SIG-M5 treated with dmso at 0.1 percent for 504 hours (cell line): ENCODE measurements around the gene UQCRHL.

Experiments
- DNase-seq: peaks from one replicate; lab custom pipeline; 2025; ENCODE audit not compliant: unreplicated experiment; lab: John Stamatoyannopoulos, UW

Gene UQCRHL

DNA sequence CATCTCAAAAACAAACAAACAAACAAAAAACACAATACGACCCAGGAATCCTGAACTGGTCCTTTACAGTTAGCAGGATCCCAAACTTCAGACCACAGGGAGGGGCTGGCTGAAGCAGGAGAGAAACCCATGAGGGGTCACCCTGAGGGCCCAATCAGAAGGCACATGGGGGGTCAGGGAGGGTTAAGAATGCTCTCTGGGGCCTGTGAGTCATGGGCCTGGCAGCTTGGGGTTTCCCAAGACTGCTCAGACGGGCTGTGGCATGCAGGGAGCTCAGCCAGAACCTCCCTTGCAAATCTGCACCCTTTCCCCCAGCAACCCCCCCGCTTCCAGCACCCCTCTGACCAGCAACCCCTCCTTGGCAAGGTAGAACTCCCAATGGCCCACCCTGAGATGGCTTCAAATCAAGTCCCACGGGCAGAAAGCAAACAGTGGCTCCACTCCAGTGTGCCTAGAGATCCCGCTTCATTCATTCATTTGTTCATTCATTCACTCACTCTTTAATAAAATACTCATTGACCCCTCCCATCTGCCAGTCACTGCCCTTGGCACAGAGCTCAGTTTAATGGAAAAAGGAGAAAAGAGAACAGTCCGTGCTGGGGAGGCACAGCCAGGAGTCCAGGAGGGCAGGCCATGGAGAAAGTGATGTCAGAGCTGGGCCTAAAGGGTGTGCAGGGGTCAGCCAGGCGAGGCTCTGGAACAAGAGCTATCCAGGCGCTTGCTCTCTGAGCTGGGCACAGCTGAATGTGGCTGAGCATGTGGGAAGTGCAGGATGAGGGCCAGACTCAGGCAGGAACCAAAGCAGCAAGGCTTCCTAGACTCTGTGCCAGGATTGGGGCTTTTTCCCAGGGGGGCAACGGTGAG, 8.2 kb downstream of the UQCRHL start:
- no peak for DNase-seq

DNA sequence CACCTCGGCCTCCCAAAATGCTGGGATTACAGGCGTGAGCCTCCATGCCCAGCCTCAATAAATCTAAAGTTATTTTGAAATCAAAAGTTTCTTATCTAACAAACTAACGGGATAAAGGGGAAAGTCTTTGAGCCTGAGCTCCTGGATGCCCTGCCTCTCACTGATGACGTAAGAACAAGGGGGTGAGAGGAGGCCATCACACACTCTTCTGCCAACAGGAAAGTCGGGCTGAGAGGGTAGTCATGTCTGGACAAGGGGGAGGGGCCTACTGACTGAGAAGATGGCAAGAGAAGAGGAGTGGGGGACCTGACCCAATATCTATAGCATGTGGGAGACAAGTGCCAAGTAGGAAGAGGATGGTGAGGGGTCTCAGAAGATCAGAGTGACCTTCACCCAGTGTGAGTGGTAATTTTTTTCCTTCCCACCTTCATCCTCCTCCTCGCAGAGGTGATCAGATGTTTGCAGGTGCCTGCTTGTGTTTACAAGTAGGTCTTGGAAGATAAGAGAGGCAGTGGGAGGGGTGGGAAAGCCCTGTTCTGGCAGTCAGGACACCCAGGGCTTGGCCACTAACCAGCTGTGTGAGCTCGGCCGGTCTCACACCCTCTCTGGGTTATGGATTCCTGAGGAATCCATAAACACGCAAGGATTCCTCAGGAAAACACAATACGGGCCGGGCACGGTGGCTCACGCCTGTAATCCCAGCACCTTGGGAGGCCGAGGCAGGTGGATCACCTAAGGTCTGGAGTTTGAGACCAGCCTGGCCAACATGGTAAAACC, 9.6 kb downstream of the UQCRHL start:
- no peak for DNase-seq

DNA sequence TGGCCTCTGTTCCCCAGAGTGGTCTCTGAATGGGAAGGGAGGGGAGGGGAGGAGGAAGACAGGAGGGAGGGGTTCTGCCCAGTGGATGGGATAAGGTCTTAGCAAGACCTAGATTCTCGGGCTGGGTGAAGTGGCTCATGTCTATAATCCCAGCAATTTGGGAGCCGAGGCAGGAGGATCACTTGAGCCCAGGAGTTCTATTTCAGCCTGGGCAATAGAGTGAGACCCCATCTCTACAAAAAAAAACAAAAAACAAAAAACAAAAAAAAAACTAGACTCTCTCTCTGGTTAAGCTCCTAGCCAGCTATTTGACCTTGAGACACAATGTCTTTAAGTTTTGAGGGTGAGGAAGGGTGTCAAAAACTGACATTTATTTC, 11.4 kb downstream of the UQCRHL start:
- no peak for DNase-seq

DNA sequence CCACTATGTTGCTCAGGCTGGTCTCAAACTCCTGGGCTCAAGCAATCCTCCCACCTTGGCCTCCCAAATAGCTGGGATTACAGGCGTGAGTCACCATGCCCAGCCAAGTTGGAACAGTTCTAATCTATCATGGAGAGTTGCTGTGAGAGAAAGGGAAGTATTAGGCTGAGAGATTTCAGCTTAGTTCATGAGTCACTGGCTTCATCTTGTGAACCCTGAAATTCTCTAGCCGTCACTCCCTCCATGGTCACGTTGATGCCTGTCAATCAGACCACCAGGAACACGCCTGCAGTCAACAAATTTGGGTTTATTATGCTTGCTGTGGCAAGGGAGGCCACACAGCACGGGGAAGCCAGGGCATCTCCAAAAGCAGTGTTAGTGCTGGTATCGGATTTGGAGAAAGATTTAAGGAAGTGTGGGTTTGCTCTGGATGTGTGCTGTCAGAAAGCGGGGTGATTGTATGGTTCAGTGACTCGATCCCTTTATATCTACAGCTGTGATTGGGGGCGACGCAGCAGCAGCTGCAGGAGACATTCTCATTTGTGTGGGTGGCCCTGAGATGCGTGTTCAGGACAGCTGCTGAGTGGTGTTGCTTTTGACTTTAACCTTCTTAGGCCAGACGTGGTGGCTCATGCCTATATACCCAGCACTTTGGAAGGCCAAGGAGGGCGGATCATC, 18.7 kb downstream of the UQCRHL start:
- peak; percentile 63 for DNase-seq

DNA sequence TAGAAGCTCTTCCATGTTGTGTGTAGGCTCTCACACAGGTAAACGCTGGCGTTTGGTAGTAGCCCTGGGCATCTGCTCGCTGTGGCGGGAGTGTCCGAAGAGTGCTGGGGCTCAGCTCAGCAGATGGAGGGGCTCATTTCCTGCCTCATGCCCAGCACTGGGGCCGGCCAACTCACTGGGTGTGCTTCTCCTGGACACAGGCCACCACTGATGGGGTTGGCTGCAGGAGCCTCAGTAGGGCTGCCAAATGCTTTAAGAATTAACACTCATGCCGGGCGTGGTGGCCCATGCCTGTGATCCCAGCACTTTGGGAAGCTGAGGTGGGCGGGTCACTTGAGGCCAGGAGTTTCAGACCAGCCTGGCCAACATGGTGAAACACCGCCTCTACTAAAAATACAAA, 20.9 kb downstream of the UQCRHL start:
- DNase-seq: no peak

DNA sequence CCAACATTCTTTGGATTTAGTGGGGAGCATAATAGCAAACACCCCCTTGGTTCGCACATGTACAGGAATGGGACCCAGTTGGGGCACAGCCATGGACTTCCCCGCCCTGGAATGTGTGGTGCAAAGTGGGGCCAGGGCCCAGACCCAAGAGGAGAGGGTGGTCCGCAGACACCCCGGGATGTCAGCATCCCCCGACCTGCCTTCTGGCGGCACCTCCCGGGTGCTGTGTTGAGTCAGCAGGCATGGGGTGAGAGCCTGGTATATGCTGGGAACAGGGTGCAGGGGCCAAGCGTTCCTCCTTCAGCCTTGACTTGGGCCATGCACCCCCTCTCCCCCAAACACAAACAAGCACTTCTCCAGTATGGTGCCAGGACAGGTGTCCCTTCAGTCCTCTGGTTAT, 21.8 kb downstream of the UQCRHL start:
- DNase-seq: no peak

DNA sequence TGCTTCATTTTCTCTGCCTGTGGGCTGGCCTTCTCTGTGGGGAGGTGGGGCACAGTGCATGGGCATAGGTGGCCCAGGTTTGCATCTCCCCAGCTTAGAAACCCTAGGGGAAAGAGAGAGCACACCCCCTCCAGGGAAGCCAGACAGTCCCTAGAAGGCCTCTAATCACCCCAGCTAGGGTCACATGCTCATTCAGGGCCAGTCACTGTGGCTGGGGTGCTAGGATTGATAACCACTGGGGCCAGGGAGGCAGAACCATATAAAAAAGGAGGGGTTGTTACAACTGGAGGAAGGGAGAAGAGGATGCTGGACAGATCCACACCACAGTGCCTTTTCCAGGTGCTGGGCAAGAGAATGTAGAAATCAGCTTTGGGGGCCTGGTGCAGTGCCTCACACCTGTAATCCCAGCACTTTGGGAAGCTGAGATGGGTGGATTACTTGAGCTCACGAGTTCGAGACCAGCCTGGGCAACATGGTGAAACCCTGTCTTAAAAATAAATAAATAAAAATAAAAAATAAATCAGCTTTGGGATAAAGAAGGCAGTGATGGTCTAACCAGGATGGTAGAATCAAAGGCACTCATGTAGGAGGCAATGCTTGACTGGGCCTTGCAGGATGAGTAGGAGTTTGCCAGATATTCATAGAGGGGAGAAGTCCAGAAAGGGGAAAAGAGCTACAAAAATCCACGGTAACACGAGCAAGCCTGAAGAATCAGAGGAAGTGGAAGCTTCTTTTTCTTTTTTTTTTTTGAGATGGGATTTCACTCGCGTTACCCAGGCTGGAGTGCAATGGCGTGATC, 29.3 kb downstream of the UQCRHL start:
- no peak for DNase-seq

DNA sequence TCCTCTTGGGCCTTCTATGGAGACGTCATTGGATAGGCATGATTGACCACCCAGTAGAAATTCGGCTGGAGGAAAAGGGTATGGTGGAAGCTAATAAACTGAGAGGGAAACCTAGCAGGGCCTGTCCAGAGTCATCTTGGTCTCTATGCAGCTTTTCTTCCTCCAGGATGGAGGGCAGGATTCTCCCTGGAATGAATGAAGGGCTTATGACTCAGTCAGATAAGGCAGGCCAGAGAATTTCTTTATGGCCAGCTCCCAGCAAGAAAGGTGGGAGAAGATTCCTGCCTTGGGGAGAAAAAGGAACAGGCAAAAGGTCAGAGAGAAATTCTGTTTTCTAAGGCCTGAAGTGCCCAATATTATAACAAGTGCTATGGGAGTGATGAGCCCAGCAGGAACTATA, 31.7 kb downstream of the UQCRHL start:
- DNase-seq: no peak

DNA sequence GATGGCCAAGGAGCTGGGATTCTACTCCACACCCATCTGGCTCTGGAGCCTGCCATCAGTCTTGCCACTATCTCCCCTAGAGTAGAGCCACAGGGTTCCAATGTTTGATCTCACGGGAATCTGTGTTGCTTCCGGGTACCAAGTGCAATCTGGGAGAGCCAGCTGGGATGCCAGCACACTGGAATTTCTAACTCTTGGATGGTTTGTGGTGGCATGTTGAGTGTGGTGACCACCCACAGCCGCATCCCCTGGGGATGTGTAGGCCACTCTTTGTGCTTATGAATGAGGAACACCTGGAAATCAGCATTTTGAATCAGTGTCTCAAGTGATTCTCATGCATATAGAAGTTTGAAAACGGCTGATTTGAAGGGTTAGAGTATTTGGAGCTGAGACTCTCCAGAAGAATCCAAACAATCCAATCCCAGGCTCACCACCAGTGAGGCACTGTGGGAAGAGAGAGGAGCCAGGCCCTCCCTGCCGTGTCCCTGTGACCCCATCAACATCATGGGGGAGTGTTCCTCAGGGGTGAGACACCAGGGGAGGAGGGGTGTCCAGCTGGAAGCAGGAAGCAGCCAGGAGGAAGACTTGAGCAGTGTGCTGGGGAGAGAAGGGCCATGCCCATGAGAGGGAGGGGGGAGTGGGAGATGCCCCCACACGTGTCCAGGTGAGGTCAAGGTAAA, 35.5 kb downstream of the UQCRHL start:
- no peak for DNase-seq

DNA sequence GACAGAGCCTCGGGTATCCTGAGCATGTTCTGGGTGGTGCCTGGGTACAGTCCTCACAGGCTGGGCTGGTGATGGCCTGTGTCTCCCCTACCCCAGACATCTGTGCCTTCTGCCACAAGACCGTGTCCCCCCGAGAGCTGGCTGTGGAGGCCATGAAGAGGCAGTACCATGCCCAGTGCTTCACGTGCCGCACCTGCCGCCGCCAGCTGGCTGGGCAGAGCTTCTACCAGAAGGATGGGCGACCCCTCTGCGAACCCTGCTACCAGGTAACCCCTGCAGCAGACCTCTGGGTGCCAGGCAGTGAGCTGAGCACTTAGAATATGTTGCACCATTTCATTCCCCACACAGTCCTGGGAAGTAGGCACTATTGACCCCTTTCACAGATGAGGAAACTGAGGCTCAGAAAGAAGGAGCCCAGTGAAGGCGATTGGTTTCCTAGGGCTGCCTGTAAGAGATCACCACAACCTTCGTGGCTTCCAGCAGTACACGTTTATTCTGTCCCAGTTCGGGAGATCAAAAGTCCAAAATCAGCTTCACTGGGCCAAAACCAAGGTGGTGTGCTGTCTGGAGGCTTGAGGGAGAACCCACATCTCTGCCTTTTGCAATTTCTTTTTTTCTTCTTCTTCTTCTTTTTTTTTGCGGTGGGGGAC, 37.0 kb downstream of the UQCRHL start:
- DNase-seq: no peak

DNA sequence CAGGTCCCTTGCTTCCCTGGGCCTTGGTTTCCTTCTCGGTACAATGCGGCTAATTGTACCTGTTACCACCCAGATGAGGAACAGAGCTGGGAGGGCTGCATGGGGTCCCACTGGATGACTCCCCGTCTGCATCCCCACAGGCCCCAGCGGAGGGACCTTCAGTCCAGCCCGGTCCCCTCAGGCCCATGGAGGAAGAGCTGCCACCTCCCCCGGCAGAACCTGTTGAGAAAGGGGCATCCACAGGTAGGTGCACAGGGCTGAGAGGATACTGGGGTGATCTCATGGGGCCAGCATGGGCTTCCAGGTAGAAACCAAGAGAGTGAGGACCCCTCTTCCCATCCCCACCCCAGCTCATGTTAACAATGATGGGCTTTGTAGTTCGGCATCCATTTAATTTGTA, 39.1 kb downstream of the UQCRHL start:
- DNase-seq: no peak

DNA sequence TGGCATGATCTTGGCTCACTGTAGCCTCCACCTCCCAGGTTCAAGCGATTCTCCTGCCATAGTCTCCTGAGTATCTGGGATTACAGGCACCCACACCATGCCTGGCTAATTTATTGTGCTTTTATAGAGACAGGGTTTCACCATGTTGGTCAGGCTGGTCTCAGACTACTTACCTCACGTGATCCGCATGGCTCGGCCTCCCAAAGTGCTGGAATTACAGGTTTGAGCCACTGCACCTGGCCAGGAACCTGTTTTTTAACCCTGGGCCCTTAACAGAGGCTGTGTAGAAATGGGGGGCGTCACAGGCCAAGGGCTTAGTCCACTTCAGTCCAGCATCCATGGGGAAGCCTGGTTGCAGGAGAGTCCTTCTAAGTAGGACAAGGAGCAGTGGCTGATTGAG, 39.5 kb downstream of the UQCRHL start:
- no peak for DNase-seq

DNA sequence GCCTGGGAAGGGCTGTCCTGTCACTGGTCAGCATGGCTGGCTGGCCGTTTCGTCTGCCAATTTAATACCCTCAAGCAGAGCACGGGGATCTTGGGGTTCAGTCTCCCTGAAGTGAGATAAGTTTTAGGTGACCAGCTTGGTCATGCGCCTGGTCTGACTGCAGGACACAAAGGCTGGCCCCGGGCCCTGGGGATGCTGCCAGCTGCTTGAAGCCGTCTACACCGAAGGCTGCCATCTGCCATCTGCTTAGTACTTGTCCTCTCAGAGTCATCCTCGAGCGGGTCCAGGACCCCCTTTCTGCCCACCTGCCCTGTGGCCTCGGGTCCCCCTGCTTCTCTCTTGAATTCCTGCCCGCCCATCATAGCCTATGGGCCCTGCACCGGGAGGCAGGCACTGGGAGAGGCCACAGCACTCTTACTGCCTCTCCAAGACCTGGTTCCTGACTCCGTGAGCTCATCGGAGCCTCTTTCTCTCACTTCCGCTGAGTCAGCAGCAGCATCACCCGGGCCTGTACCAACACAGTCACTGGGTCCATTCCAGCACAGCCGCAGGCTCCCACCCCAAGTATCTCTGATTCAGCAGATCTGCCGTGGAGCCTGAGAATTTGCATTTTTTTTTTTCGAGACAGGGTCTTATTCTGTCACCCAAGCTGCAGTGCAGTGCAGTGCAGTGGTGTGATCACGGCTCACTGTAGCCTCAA, 41.8 kb downstream of the UQCRHL start:
- no peak for DNase-seq

DNA sequence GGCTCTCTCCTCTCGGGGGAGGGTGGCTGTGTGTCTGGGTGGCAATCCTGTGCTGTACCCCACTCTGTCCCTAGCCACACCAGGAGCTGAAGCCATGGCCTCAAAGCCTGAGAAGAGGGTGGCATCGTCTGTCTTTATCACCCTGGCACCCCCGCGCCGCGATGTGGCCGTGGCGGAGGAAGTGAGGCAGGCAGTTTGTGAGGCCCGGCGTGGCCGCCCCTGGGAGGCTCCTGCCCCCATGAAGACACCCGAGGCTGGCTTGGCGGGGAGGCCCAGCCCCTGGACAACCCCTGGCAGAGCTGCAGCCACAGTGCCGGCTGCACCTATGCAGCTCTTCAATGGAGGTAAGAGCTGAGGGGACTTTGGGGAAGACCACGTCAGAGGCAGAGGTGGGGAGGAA, 42.6 kb downstream of the UQCRHL start:
- DNase-seq: no peak

DNA sequence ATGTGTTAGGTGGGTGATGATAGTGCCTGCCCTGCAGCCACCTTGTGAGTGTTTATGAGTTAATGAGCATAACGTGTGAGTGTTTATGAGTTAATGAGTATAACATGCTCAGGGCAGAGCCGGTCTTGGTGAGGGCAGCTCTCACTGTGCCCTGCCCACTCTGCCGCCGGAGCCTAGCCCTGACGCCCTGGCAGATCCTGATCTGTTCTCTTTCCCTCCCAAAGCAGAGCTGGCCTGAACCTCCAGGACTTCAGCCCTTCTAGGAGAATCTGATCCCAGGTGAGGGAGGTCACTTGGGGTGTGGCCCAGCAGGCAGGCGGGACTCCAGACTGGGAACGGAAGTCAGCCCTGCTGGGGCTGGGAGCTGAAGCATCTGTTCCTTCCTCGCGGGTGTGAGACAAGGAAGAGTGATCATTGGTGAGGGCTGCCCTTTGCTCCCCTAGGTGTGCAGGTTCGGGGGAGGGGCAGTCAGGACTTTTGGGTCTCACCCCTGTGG, 43.1 kb downstream of the UQCRHL start:
- DNase-seq: no peak

DNA sequence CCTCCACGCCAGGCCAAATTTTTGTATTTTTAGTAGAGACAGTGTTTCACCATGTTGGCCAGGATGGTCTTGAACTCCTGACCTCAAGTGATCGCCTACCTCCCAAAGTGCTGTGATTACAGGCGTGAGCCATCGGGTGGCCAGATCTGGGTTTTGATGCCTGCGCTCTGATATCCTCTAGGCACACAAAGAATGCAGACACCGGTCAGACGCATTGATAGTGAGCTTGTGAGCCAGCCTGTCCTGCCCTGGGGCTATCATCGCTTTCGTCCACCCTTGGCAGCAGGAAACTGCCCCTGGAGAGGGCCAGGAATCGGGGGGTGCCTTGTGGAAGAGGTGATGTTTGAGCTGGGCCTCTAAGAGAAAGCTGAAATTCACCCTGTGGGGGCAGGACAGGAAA, 44.9 kb downstream of the UQCRHL start:
- no peak for DNase-seq

DNA sequence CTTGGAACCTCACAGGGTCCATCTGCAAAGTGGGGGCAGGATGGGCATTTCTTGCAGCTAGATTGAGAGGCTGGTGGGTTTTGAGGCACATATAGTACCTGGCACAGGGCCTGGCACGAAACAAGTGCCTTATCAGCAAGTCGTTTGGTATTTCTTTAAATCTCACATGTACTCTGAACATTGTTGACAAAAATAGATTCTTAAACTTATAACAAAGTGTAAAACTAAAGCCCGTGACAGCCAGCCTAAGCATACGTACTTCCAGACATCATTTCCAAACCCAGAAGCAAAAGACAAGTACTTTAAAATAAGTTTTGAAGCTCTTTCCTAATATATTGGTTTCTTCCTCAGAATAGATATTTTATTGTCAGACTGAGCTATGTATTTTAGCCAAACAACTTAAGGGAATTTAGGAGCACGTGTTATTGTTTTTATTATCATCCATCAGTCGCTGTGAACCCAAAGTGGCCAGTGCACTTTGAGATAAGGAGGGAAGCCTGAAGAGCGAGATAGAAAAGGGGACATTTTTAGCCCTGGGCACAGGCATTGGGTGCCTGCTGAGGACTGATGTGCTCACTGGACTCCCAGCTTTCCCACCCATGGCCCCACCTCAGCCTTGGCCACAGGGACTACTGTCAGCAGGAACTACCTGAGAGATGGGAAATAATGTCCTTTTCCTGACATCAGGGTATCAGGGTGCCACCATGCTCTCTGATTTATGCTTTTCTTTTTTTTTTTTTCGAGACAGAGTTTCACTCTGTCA, 45.9 kb downstream of the UQCRHL start:
- DNase-seq: no peak

DNA sequence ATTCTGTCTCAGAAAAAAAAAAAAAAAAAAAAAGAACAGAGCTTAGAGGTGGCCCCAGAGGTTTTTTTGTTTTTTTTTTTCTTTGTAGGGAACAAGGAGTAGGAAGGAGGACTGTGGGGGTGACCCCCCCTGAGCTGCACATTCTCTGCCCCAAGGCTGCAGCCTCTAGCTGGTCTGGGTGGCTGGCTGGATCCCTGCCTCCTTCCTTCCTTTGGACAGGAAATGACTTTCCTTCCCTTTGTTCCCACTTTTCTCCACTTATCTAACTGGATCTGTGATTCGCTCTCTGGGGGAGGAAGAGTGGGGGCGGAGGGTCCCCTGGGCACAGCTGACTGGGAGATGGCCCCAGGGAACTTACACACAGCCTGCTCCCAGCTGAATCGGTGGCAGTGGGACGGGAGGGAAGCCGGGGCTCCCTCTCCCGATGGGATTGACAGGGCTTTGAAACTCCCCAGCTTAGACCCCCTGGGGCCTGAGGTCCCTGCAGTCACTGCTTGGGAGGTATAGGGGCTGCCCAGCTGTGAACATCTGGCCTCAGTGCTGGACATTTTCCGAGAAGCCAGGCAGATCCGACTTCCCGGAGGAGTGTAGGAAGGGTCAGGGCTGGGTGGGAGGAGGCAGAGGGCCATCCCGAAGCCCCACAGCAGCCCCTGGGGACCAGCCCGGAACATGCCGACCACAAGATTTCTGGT, 46.8 kb downstream of the UQCRHL start:
- no peak for DNase-seq
